GM19193 (cell line): ENCODE results near the gene IL21R.

Experiments
- POLR2A ChIP-seq: IDR thresholded peaks from 4 replicates; pipeline ENCODE4 v1.6.1; 2011; ENCODE audit not compliant: insufficient read depth, insufficient read length; ENCODE audit errors: extremely low read depth

IL21R gene

DNA sequence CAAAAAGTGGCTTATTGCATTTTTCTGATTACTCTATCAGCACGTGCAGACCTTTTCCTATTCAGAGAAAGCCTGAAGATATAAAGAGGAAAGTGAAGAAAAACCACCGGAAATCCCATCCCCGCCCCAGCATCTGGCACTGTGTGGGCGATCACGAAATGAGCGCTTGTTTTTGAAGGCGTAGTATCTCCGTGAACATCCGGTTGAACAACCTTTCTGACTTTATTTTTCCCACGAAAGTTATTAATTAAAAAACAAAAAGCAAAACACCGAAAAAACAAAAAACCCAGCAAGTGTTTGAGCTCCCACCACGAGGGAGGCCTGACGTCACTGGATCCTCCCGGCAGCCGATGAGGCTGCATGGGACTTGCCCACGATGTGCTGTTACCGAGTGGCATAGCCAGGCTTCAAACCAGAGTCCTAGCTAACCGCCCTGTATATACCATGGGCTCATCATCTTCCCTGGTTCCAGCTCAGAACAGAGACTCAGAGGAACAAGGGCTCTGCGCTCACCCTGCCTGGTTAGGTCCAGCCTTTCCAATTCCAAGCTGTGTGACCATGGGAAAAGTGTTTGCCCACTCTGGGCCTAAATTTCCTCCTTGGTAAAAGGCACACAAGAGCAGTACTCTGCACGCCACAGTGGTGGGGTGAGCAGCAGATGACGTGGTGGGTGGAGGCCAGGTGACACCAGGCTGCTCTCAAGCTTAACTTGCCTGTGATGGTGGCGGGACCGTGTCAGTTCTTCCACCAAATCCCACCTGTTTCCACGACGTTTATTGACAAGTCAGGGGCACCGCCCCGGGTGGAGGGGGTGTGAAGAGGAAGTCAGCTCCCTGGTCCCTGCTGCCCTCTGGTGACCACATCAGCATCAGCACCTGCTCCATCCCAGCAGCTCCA is 34.3 kb upstream of the IL21R start:
- TF ChIP-seq POLR2A, result peak; percentile 33

- no peak for TF ChIP-seq POLR2A
Observed at GRCh38 chr16:27368358-27368722, 33.6 kb upstream of the IL21R start.

DNA sequence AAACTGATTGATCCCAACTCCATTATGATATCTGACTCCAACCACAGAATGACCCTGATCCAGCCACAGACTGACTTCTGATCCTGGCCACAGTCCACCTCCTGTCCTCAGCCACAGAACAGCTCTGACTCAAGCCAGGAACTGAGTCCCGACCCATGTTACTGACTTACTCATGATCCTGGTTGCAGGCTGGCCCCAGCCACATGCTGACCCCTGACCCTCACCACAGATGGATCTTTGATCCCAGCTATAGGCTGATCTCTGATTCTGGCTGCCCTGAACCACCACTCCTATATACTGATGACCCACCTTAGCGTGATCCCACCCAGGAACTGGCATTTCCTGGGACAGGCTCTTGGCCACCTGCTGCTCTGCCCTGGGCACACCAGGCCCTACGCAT is 32.2 kb upstream of the IL21R start:
- no peak for TF ChIP-seq POLR2A

DNA sequence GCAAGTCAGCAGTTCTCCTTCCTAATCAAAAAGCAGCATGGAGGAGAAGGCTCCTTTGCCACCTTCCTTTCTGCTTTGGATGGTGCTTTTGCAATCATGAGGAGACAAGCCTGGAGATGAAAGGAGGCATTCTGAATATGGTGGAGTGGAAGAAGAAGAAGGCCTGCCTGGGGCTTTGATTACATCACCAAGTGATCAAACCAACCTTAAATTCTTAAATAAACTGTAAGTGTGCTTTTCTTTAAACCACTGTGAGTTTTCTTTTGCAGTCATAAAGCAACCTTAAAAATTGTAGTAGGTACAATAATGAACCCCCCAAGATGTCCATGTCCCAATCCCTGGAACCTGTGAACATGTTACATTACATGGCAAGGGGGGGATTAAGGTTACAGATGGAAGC is 31.7 kb upstream of the IL21R start:
- TF ChIP-seq POLR2A, result no peak

DNA sequence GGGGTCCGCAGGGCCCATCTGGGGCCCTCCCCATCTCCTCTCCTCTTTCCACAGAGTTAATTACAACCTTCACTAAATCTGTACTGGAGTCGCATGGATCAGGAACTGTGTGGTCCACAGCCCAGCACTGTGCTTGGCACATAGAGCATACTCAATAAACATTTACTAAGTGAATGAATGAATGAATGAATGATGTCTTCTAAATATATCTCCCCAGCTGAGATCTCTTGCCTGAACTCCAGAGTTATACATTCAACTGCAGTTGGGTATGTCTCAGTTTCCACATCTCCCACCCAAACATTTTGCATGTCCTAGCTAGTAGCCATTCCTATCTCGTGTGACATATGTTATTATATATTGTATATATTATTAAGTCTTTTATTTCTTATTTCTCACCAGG is 28.7 kb upstream of the IL21R start:
- no peak for TF ChIP-seq POLR2A

GRCh38 chr16:27374221-27374803 is 27.7 kb upstream of the IL21R start:
- no peak for TF ChIP-seq POLR2A

DNA sequence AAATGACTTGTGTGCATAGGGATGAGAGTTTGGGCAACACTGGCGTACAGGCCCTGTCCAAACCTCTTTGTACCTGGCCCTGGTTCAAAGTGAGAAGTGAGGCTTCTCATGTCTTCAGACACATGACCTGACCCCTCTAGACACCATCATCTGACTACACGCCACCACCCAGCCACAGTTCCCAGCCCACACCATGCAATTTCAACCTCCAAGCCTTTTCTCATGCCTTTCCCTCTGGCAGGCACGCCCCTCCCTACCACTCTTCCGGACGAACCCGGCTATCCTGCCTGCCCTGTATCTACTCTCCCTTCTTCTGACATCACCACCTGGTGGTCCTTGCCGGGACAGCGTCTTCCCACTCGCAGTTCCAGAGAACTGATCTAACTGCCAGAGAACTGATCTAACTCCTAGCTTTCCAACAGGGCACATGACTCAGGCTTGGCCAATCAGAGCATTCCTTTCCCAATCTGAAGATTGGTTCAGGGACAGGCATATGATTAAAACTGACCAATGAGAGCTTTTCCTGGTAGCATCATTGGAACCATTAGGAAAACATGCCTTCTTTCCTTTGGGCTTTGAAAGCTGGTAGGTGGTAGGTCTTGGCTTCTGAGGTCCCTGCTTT is 27.1 kb upstream of the IL21R start:
- peak; percentile 74 for TF ChIP-seq POLR2A

GRCh38 chr16:27377666-27378485 is 24.1 kb upstream of the IL21R start:
- no peak for TF ChIP-seq POLR2A

DNA sequence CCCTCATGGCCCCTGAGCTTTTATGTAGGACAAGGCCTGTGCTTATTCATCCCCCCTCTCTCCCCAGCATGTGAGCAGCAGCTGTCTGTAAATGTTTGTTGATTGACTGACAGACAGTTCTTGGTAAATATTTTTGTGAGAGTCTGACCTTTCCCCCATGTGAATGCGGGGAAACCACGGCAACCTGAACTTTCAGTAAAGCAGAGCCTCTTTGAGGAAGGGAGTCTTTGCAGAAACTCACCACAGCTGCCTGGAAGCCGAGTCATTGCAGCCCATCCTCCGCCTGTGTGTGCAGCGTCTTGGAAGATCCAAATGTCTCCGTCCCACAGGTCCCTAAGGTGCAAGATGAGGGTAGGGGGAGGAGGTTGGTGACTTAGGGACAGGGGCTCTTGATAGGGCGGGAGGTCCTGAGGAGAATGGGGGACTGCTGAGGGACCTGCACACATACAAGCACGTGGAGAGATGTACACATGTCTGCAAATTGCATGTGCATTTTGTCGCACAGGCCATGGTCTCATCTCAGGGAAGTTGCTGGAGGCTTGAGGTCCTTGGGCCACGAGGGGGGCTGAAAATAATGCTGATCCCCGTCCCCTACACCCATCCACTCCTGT is 23.0 kb upstream of the IL21R start:
- no peak for TF ChIP-seq POLR2A

- TF ChIP-seq POLR2A, result no peak
Observed at GRCh38 chr16:27379919-27380318, 22.1 kb upstream of the IL21R start.

GRCh38 chr16:27381236-27381635 is 20.7 kb upstream of the IL21R start:
- TF ChIP-seq POLR2A, result no peak

DNA sequence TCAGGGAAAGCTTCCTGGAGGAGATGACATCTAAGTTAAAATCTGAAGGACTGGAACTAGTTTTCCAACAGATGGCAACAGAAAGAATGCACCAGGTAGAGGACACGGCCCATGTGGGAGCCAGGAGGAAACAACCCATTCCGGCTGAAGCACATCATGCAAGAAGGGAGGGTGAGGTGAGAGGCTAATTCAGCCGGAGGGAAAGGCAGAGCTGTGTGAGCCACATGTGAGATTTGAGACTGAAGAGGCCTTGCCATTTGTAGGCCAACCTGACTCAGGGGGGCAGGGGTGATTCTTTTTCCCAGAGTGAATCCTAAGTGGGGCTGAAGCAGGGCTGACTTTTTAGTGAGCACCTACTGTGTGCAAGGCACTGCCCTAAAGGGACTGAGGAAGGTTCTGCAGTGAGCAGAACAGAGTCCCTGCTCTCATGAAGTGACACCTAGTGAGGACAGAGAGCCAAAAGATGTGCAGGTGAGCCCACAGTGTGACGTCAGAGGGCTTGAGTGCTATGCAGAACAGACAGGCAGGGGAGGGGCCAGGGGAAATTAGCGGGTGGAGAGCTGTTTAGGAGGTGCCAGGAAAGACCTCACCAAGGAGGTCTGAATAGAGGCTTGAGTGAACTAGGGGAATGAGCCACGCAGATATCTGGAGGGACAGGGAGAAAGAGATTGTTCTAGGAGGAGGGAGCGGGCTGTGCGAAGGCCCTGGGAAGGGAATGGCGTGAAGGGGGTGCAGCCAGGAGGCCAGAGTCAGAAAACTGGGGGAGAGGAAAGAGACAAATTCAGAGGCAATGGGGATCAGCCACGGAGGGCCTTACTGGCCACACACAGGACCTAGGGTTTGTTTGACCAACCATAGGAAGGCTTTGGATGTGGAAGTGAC is 19.8 kb upstream of the IL21R start:
- TF ChIP-seq POLR2A, result no peak

- no peak for TF ChIP-seq POLR2A
Observed at GRCh38 chr16:27383556-27384243, 18.3 kb upstream of the IL21R start.
